Omental fat pad (tissue), 4 donors: ENCODE results near the gene ARMH3. TPM values are rescaled to one million over a fixed set of nuclear protein-coding genes. Genes with fewer than 3 reads are reported as not detected.

Source experiments
- ATAC-seq: fragments of 150-250 bp; one replicate; pipeline ENCODE4 v1.9.1; 2016; ENCODE audit warnings: mild to moderate bottlenecking, moderate library complexity; ENCODE audit not compliant: low FRiP score
- DNase-seq: peaks from one replicate; pipeline ENCODE4 v3.0.0-alpha.2; 2019; ENCODE audit warnings: low spot score
- CTCF ChIP-seq, 3 donors: fragments of 450-650 bp; IDR thresholded peaks; one replicate each; pipeline ENCODE4 v1.5.1; 2016 to 2017; ENCODE audit warnings: antibody characterized with exemption in 3 of 3, mild to moderate bottlenecking in 3 of 3, moderate library complexity in 2 of 3
- total RNA-seq, 4 donors: library from RNA; depleted of rRNA; stranded (reverse); fragments of >200 nt; gene quantifications; one replicate each; pipeline ENCODE4 v1.1.0, GENCODE V29; 2016

Gene ARMH3
- total RNA-seq, 4 donors from 2014 or later = 10.0 to 61.8 (median 12.7) TPM

- DNase-seq (no peak), ATAC-seq (no peak)
- TF ChIP-seq CTCF (IDR thresholded peaks at IDR 0.05) = no peak
Observed at GRCh38 chr10:101932183-101932582, 123.8 kb downstream of the ARMH3 start.

GRCh38 chr10:101925027-101925426, 130.9 kb downstream of the ARMH3 start:
- no peak for TF ChIP-seq CTCF (IDR thresholded peaks at IDR 0.05)
- DNase-seq (no peak), ATAC-seq (no peak)

- DNase-seq (no peak), ATAC-seq (no peak)
Observed at GRCh38 chr10:101923256-101923655, 132.7 kb downstream of the ARMH3 start.

GRCh38 chr10:101922846-101923245, 133.1 kb downstream of the ARMH3 start:
- TF ChIP-seq CTCF (IDR thresholded peaks at IDR 0.05) = no peak
- ATAC-seq = no peak
- DNase-seq = no peak

More at GRCh38 chr10:101923256-101923655, 132.7 kb downstream of the ARMH3 start:
- no peak for TF ChIP-seq CTCF (IDR thresholded peaks at IDR 0.05)

GRCh38 chr10:101920546-101920945, 135.4 kb downstream of the ARMH3 start:
- TF ChIP-seq CTCF (IDR thresholded peaks at IDR 0.05) = no peak
- DNase-seq (no peak), ATAC-seq (no peak)

GRCh38 chr10:101919026-101919770, 136.8 kb downstream of the ARMH3 start:
- no peak for TF ChIP-seq CTCF (IDR thresholded peaks at IDR 0.05)
- no peak for ATAC-seq
- no peak for DNase-seq

- ATAC-seq (no peak), DNase-seq (no peak)
- TF ChIP-seq CTCF (IDR thresholded peaks at IDR 0.05) = no peak
Observed at GRCh38 chr10:101912561-101913179, 143.3 kb downstream of the ARMH3 start.
